MM.1S (cell line): ENCODE results near the gene UNC5CL.

Experiments
- DNase-seq: peaks from one replicate; pipeline ENCODE4 v3.0.0-alpha.2; 2015
- H2AFZ ChIP-seq: fragments of 300-600 bp; sonication (generic); 2 replicates; pipeline ENCODE4 v1.6.0; 2016; ENCODE audit warnings: antibody characterized with exemption, low read length
- H3F3A ChIP-seq: fragments of 300-600 bp; sonication (generic); 2 replicates; pipeline ENCODE4 v1.6.1; 2016; ENCODE audit warnings: mild to moderate bottlenecking, antibody characterized with exemption, low read length, moderate library complexity, mixed read lengths; ENCODE audit not compliant: insufficient read depth
- H3K27ac ChIP-seq: fragments of 300-600 bp; sonication (generic); 2 replicates; pipeline ENCODE4 v1.5.1; 2016; ENCODE audit warnings: mild to moderate bottlenecking, low read length
- H3K27me3 ChIP-seq: fragments of 300-600 bp; sonication (generic); replicated peaks from 2 replicates; pipeline ENCODE4 v1.6.0; 2016; ENCODE audit warnings: low read length; ENCODE audit not compliant: insufficient read depth
- H3K36me3 ChIP-seq: fragments of 300-600 bp; sonication (generic); replicated peaks from 2 replicates; pipeline ENCODE4 v1.6.1; 2016; ENCODE audit warnings: mild to moderate bottlenecking, low read length, mixed read lengths; ENCODE audit not compliant: insufficient read depth
- H3K4me1 ChIP-seq: fragments of 300-600 bp; sonication (generic); 2 replicates; pipeline ENCODE4 v1.6.1; 2016; ENCODE audit warnings: low read length, mixed read lengths
- H3K4me2 ChIP-seq: fragments of 300-600 bp; sonication (generic); 2 replicates; pipeline ENCODE4 v1.6.0; 2016; ENCODE audit warnings: low read depth, low read length
- H3K4me3 ChIP-seq: fragments of 300-600 bp; sonication (generic); 2 replicates; pipeline ENCODE4 v1.5.1; 2016; ENCODE audit warnings: low read length, mixed read lengths
- H3K79me2 ChIP-seq: fragments of 300-600 bp; sonication (generic); 2 replicates; pipeline ENCODE4 v1.6.1; 2016; ENCODE audit warnings: mixed run types, low read length, mixed read lengths
- H3K9ac ChIP-seq: fragments of 300-600 bp; sonication (generic); 2 replicates; pipeline ENCODE4 v1.6.1; 2016; ENCODE audit warnings: low read length, mixed read lengths
- H3K9me2 ChIP-seq: fragments of 300-600 bp; sonication (generic); replicated peaks from 2 replicates; pipeline ENCODE4 v1.6.1; 2016; ENCODE audit warnings: mild to moderate bottlenecking, low read length, mixed read lengths; ENCODE audit not compliant: insufficient read depth
- H3K9me3 ChIP-seq: fragments of 300-600 bp; sonication (generic); replicated peaks from 2 replicates; pipeline ENCODE4 v1.6.1; 2016; ENCODE audit warnings: mild to moderate bottlenecking, low read length, mixed read lengths; ENCODE audit not compliant: insufficient read depth
- H4K20me1 ChIP-seq: fragments of 300-600 bp; sonication (generic); 2 replicates; pipeline ENCODE4 v1.6.1; 2016; ENCODE audit warnings: mild to moderate bottlenecking, low read length, moderate library complexity, mixed read lengths; ENCODE audit not compliant: insufficient read depth
- EZH2 ChIP-seq: fragments of 300-600 bp; sonication (generic); optimal IDR thresholded peaks from 2 replicates; pipeline ENCODE3; 2017; ENCODE audit warnings: low read depth, mild to moderate bottlenecking, antibody characterized with exemption, low read length, mixed read lengths
- EZH2phosphoT487 ChIP-seq: fragments of 300-600 bp; sonication (generic); IDR thresholded peaks from 2 replicates; pipeline ENCODE4 v1.6.1; 2018; ENCODE audit warnings: antibody characterized with exemption, low read length
- TF ChIP-seq, protein P1 (sequence below): fragments of 300-600 bp; sonication (generic); IDR thresholded peaks from 2 replicates; pipeline ENCODE4 v1.5.1; 2016; ENCODE audit warnings: antibody characterized with exemption, low read length, mixed read lengths

The UNC5CL gene

DNA sequence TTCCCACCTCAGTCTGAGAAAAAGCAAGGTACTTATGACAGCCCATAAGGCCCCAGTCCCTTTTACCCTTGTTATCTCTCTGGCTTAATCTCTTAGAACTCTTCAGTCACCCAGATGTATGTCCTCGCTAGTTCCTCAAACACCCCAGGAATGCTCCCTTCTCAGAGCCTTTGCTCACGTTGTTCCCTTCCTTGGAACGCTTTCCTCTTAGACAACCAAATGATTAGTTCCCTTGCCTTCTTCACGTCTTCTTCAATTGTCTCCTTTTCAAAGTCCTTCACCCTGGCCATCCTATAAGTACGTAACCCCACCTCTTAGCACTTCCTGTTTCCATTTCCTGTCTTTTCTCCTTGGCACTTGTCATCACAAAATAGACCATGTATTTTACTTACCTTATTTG, 12.9 kb upstream of the UNC5CL start:
- H3K27me3 ChIP-seq = no peaks in the 10 kb centered on the region
- no peaks in the 10 kb centered on the region for H4K20me1 ChIP-seq
- H2AFZ ChIP-seq = no peak overlapping the region
- H3K4me3 ChIP-seq = no peak overlapping the region
- no peak overlapping the region for H3K9ac ChIP-seq
- no peaks in the 10 kb centered on the region for H3K36me3 ChIP-seq
- H3K9me2 ChIP-seq = no peaks in the 10 kb centered on the region
- TF ChIP-seq EZH2phosphoT487 (no peak), EZH2 (no peak)
- TF ChIP-seq, protein P1, sequence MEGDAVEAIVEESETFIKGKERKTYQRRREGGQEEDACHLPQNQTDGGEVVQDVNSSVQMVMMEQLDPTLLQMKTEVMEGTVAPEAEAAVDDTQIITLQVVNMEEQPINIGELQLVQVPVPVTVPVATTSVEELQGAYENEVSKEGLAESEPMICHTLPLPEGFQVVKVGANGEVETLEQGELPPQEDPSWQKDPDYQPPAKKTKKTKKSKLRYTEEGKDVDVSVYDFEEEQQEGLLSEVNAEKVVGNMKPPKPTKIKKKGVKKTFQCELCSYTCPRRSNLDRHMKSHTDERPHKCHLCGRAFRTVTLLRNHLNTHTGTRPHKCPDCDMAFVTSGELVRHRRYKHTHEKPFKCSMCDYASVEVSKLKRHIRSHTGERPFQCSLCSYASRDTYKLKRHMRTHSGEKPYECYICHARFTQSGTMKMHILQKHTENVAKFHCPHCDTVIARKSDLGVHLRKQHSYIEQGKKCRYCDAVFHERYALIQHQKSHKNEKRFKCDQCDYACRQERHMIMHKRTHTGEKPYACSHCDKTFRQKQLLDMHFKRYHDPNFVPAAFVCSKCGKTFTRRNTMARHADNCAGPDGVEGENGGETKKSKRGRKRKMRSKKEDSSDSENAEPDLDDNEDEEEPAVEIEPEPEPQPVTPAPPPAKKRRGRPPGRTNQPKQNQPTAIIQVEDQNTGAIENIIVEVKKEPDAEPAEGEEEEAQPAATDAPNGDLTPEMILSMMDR = no peak
- no peaks in the 10 kb centered on the region for H3K79me2 ChIP-seq
- H3F3A ChIP-seq = no peaks in the 10 kb centered on the region
- DNase-seq = no peak
- H3K4me1 ChIP-seq = peaks cover 22% of the 10 kb centered on the region
- H3K4me2 ChIP-seq = no peak overlapping the region
- H3K27ac ChIP-seq = no peak overlapping the region
- H3K9me3 ChIP-seq = no peaks in the 10 kb centered on the region

DNA sequence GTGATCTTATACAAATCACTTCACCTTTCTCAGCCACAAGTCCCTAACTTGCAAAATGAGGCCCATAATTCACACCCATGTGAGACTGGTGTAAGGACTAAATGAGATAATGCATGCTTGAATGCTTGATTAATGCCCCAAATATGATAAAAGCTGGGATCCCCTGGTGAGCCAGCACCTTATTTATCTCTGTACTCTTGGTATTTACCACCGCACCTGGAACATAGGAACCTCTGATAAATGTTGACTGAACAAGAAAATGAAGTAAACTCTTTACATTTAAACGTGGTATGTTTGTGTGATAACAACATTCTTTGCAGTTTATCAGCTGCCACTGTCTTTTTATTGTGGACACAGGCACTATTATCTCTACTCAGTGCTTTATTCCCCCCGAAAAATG, 11.5 kb upstream of the UNC5CL start:
- Histone ChIP-seq H3K9me2 (no peaks in the 10 kb centered on the region), H3K4me1 (peaks cover 18% of the 10 kb centered on the region), H3K36me3 (no peaks in the 10 kb centered on the region), H3K9ac (no peak overlapping the region), H3K27ac (no peak overlapping the region), H3K4me3 (no peak overlapping the region), H3F3A (no peaks in the 10 kb centered on the region), H3K4me2 (no peak overlapping the region), H3K27me3 (no peaks in the 10 kb centered on the region), H2AFZ (no peak overlapping the region), H4K20me1 (no peaks in the 10 kb centered on the region), H3K9me3 (no peaks in the 10 kb centered on the region), H3K79me2 (no peaks in the 10 kb centered on the region)
- DNase-seq = no peak
- TF ChIP-seq, protein P1 = no peak
- no peak for TF ChIP-seq EZH2
- TF ChIP-seq EZH2phosphoT487 = no peak

DNA sequence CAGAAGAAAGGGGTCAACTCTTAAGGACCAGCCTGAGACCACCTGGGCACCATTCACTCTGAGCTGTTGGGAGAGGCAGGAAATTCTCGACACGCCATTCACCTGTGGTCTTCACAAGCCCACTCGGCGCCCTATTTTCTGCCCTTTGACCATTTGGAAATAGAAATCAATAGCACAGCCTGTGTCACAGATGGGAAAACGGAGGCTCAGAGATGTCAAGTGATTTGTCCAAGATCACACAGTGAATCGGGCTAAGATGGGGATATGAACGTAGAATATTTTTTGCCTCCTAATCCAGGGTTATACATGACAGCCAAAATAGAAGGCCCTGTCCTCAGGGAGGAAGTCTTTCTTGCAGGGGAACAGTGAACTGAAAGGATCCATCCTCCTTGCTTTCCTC, 10.9 kb upstream of the UNC5CL start:
- no peak overlapping the region for H3K4me2 ChIP-seq
- no peaks in the 10 kb centered on the region for H3K27me3 ChIP-seq
- no peak overlapping the region for H2AFZ ChIP-seq
- peaks cover 13% of the 10 kb centered on the region for H3K4me1 ChIP-seq
- no peak for DNase-seq
- H3F3A ChIP-seq = no peaks in the 10 kb centered on the region
- TF ChIP-seq EZH2 = no peak
- TF ChIP-seq, protein P1 = no peak
- TF ChIP-seq EZH2phosphoT487 = no peak
- H3K36me3 ChIP-seq = no peaks in the 10 kb centered on the region
- H4K20me1 ChIP-seq = no peaks in the 10 kb centered on the region
- H3K9me2 ChIP-seq = no peaks in the 10 kb centered on the region
- H3K9ac ChIP-seq = no peak overlapping the region
- no peak overlapping the region for H3K4me3 ChIP-seq
- H3K27ac ChIP-seq = no peak overlapping the region
- no peaks in the 10 kb centered on the region for H3K9me3 ChIP-seq
- no peaks in the 10 kb centered on the region for H3K79me2 ChIP-seq
